ENCODE results near the gene RTP4. TPM values are rescaled to one million over a fixed set of nuclear protein-coding genes. Genes with fewer than 3 reads are reported as not detected.
"Not testable (repeated sequence)": the region's sequence is repeated elsewhere in the genome, so short reads cannot be mapped to it uniquely, and the experiment has no call there.

RTP4 gene
- total RNA-seq, 3 donors from 2014 or later, result 0.32 to 7.2 (median 2.3) TPM

GRCh38 chr3:187400756-187401155 lies 32.6 kb downstream of the RTP4 start:
- no peak for DNase-seq (ENCODE audit: low spot score in 2 of 2)
- intact Hi-C loops (cut with DNase I; ENCODE audit: low total_unique reads), result no loop called here
- no peaks in the 10 kb centered on the region for H3K36me3 ChIP-seq
- H3K9me3 ChIP-seq, result no peaks in the 10 kb centered on the region
- H3K27ac ChIP-seq, result no peak overlapping the region
- H3K4me3 ChIP-seq, result no peak overlapping the region
- no peaks in the 10 kb centered on the region for H3K4me1 ChIP-seq
- no peak for TF ChIP-seq CTCF (IDR thresholded peaks at IDR 0.05)
- no peak for TF ChIP-seq POLR2AphosphoS5 (IDR thresholded peaks at IDR 0.05)
- TF ChIP-seq POLR2A (IDR thresholded peaks at IDR 0.05), result no peak
- H3K27me3 ChIP-seq, result no peaks in the 10 kb centered on the region

GRCh38 chr3:187401856-187402255 lies 33.7 kb downstream of the RTP4 start:
- Histone ChIP-seq H3K36me3 (no peaks in the 10 kb centered on the region), H3K4me3 (no peak overlapping the region), H3K9me3 (no peaks in the 10 kb centered on the region), H3K4me1 (no peaks in the 10 kb centered on the region), H3K27me3 (no peaks in the 10 kb centered on the region), H3K27ac (no peak overlapping the region)
- DNase-seq (ENCODE audit: low spot score in 2 of 2), result no peak
- intact Hi-C loops (cut with DNase I; ENCODE audit: low total_unique reads), result no loop called here
- TF ChIP-seq CTCF (IDR thresholded peaks at IDR 0.05), result no peak
- no peak for TF ChIP-seq POLR2A (IDR thresholded peaks at IDR 0.05)
- no peak for TF ChIP-seq POLR2AphosphoS5 (IDR thresholded peaks at IDR 0.05)

- Histone ChIP-seq H3K4me1 (no peaks in the 10 kb centered on the region), H3K4me3 (no peak overlapping the region), H3K9me3 (no peaks in the 10 kb centered on the region), H3K27ac (peak overlapping the region; percentile 33 to 41), H3K27me3 (no peaks in the 10 kb centered on the region), H3K36me3 (no peaks in the 10 kb centered on the region)
- intact Hi-C loops (cut with DNase I; ENCODE audit: low total_unique reads), result no loop called here
- TF ChIP-seq POLR2AphosphoS5 (IDR thresholded peaks at IDR 0.05) (no peak), POLR2A (IDR thresholded peaks at IDR 0.05) (no peak), CTCF (IDR thresholded peaks at IDR 0.05) (no peak)
- no peak for DNase-seq (ENCODE audit: low spot score in 2 of 2)
These were observed 35.6 kb downstream of the RTP4 start for GRCh38 chr3:187403768-187404288.

GRCh38 chr3:187406927-187407326 lies 38.7 kb downstream of the RTP4 start:
- Histone ChIP-seq H3K4me3 (no peak overlapping the region), H3K27me3 (no peaks in the 10 kb centered on the region), H3K27ac (no peak overlapping the region), H3K4me1 (no peaks in the 10 kb centered on the region), H3K36me3 (no peaks in the 10 kb centered on the region), H3K9me3 (no peaks in the 10 kb centered on the region)
- TF ChIP-seq CTCF (IDR thresholded peaks at IDR 0.05) (no peak), POLR2AphosphoS5 (IDR thresholded peaks at IDR 0.05) (no peak), POLR2A (IDR thresholded peaks at IDR 0.05) (no peak)
- no peak for DNase-seq (ENCODE audit: low spot score in 2 of 2)
- intact Hi-C loops (cut with DNase I; ENCODE audit: low total_unique reads), result no loop called here

GRCh38 chr3:187411991-187412781 lies 44.0 kb downstream of the RTP4 start:
- H3K27me3 ChIP-seq; DNase-seq (ENCODE audit: low spot score in 2 of 2); H3K27ac ChIP-seq; H3K9me3 ChIP-seq; H3K4me3 ChIP-seq; H3K36me3 ChIP-seq; H3K4me1 ChIP-seq; intact Hi-C loops (cut with DNase I; ENCODE audit: low total_unique reads): not testable (repeated sequence)

Other genes with a start within 250 kb of the RTP4 start
- gene RPL39L, start 228.9 kb upstream of the RTP4 start, total RNA-seq, result 10 to 100 TPM in 2 of 3 donors, 1 to 10 TPM in 1; 5.4 to 15.4 (median 14.6) TPM
- not detected for gene RTP1, start 170.9 kb upstream of the RTP4 start, total RNA-seq
- gene MASP1, start 76.6 kb upstream of the RTP4 start, total RNA-seq, result 10 to 100 TPM in 1 of 3 donors, 1 to 10 TPM in 1, under 1 TPM in 1; 0.33 to 11.5 (median 1.3) TPM

Data from breast epithelium (tissue), 4 donors.